BLaER1 (cell line): ENCODE data around the gene MIPOL1.
"Not testable (repeated sequence)": the region's sequence is repeated elsewhere in the genome, so short reads cannot be mapped to it uniquely, and the experiment has no call there.

Experiments used
- H3K27ac ChIP-seq: shearing (Covaris generic); formaldehyde crosslinking; 2 replicates; pipeline ENCODE4 v1.8.1; 2022
- H3K27me3 ChIP-seq: shearing (Covaris generic); formaldehyde crosslinking; 2 replicates; pipeline ENCODE4 v1.8.1; 2022
- H3K36me3 ChIP-seq: shearing (Covaris generic); formaldehyde crosslinking; 2 replicates; pipeline ENCODE4 v1.8.1; 2022
- H3K4me1 ChIP-seq: shearing (Covaris generic); formaldehyde crosslinking; 2 replicates; pipeline ENCODE4 v1.8.1; 2022
- H3K4me2 ChIP-seq: shearing (Covaris generic); formaldehyde crosslinking; 2 replicates; pipeline ENCODE4 v1.8.1; 2022
- H3K4me3 ChIP-seq: shearing (Covaris generic); formaldehyde crosslinking; 2 replicates; pipeline ENCODE4 v1.8.1; 2022
- H3K9ac ChIP-seq: shearing (Covaris generic); formaldehyde crosslinking; 2 replicates; pipeline ENCODE4 v1.8.1; 2022
- H3K9me3 ChIP-seq: shearing (Covaris generic); formaldehyde crosslinking; 2 replicates; pipeline ENCODE4 v1.8.1; 2022
- H4K20me1 ChIP-seq: shearing (Covaris generic); formaldehyde crosslinking; 2 replicates; pipeline ENCODE4 v1.8.1; 2022
- Cebpa-rat ChIP-seq: shearing (Covaris generic); IDR thresholded peaks from 2 replicates; pipeline ENCODE4 v1.8.1; 2022

Gene MIPOL1

GRCh38 chr14:37545174-37545573 is 347.4 kb downstream of the MIPOL1 start:
- no peaks in the 10 kb centered on the region for H3K36me3 ChIP-seq
- no peak overlapping the region for H3K27ac ChIP-seq
- H3K4me1 ChIP-seq, result no peaks in the 10 kb centered on the region
- no peak overlapping the region for H3K4me3 ChIP-seq
- H3K9me3 ChIP-seq, result no peaks in the 10 kb centered on the region
- H3K9ac ChIP-seq, result no peak overlapping the region
- H4K20me1 ChIP-seq, result no peaks in the 10 kb centered on the region
- H3K4me2 ChIP-seq, result no peak overlapping the region
- TF ChIP-seq Cebpa-rat, result no peak
- H3K27me3 ChIP-seq, result no peaks in the 10 kb centered on the region

- Histone ChIP-seq H3K36me3 (no peaks in the 10 kb centered on the region), H3K27ac (no peak overlapping the region), H3K4me2 (no peak overlapping the region), H3K9ac (no peak overlapping the region), H3K4me3 (no peak overlapping the region), H3K9me3 (no peaks in the 10 kb centered on the region), H3K4me1 (no peaks in the 10 kb centered on the region), H3K27me3 (no peaks in the 10 kb centered on the region), H4K20me1 (no peaks in the 10 kb centered on the region)
- no peak for TF ChIP-seq Cebpa-rat
Measured at GRCh38 chr14:37546621-37547447, 349.1 kb downstream of the MIPOL1 start.

GRCh38 chr14:37550511-37550910 is 352.8 kb downstream of the MIPOL1 start:
- peaks cover 10% of the 10 kb centered on the region; the same call in 1 of the 2 replicates for H3K4me1 ChIP-seq
- no peak for TF ChIP-seq Cebpa-rat
- H3K36me3 ChIP-seq, result no peaks in the 10 kb centered on the region
- no peaks in the 10 kb centered on the region for H3K27me3 ChIP-seq
- H4K20me1 ChIP-seq, result no peaks in the 10 kb centered on the region
- no peak overlapping the region for H3K4me3 ChIP-seq
- H3K27ac ChIP-seq, result no peak overlapping the region
- H3K9ac ChIP-seq, result no peak overlapping the region
- H3K9me3 ChIP-seq, result peaks cover 12% of the 10 kb centered on the region
- no peak overlapping the region for H3K4me2 ChIP-seq

- peaks cover 10% of the 10 kb centered on the region; the same call in 1 of the 2 replicates for H3K4me1 ChIP-seq
- H3K36me3 ChIP-seq, result no peaks in the 10 kb centered on the region
- peaks cover 15% of the 10 kb centered on the region for H3K9me3 ChIP-seq
- no peak overlapping the region for H3K27ac ChIP-seq
- no peaks in the 10 kb centered on the region for H3K27me3 ChIP-seq
- H3K4me2 ChIP-seq, result no peak overlapping the region
- no peak overlapping the region for H3K4me3 ChIP-seq
- H4K20me1 ChIP-seq, result no peaks in the 10 kb centered on the region
- H3K9ac ChIP-seq, result no peak overlapping the region
- no peak for TF ChIP-seq Cebpa-rat
Measured at GRCh38 chr14:37551119-37551518, 353.4 kb downstream of the MIPOL1 start.

GRCh38 chr14:37553935-37554550 is 356.3 kb downstream of the MIPOL1 start:
- H3K36me3 ChIP-seq, result no peaks in the 10 kb centered on the region
- H4K20me1 ChIP-seq, result no peaks in the 10 kb centered on the region
- H3K27ac ChIP-seq, result no peak overlapping the region
- peaks cover 10% of the 10 kb centered on the region; the same call in 1 of the 2 replicates for H3K4me1 ChIP-seq
- no peaks in the 10 kb centered on the region for H3K27me3 ChIP-seq
- H3K4me3 ChIP-seq, result no peak overlapping the region
- no peak for TF ChIP-seq Cebpa-rat
- no peak overlapping the region for H3K9ac ChIP-seq
- H3K9me3 ChIP-seq, result peaks cover 27% of the 10 kb centered on the region
- no peak overlapping the region for H3K4me2 ChIP-seq

- H4K20me1 ChIP-seq, H3K4me2 ChIP-seq, H3K36me3 ChIP-seq: not testable (repeated sequence)
Measured at GRCh38 chr14:37555596-37555995, 357.9 kb downstream of the MIPOL1 start.

GRCh38 chr14:37558740-37559139 is 361.0 kb downstream of the MIPOL1 start:
- no peak for TF ChIP-seq Cebpa-rat
- Histone ChIP-seq H3K27me3 (no peaks in the 10 kb centered on the region), H3K27ac (no peak overlapping the region)

More at GRCh38 chr14:37555596-37555995, 357.9 kb downstream of the MIPOL1 start:
- H3K27ac ChIP-seq, H3K9ac ChIP-seq, H3K4me3 ChIP-seq, H3K27me3 ChIP-seq: not testable (repeated sequence)
- Histone ChIP-seq H3K4me1 (peaks cover 10% of the 10 kb centered on the region; the same call in 1 of the 2 replicates), H3K9me3 (peaks cover 27% of the 10 kb centered on the region)

GRCh38 chr14:37559386-37559785 is 361.6 kb downstream of the MIPOL1 start:
- no peaks in the 10 kb centered on the region for H3K27me3 ChIP-seq
- H3K4me3 ChIP-seq, result no peak overlapping the region
- H3K9me3 ChIP-seq, result peaks cover 17% of the 10 kb centered on the region; the same call in 1 of the 2 replicates
- no peaks in the 10 kb centered on the region for H4K20me1 ChIP-seq
- H3K9ac ChIP-seq, result no peak overlapping the region
- TF ChIP-seq Cebpa-rat, result no peak
- no peaks in the 10 kb centered on the region for H3K4me1 ChIP-seq
- no peaks in the 10 kb centered on the region for H3K36me3 ChIP-seq
- H3K4me2 ChIP-seq, result no peak overlapping the region
- no peak overlapping the region for H3K27ac ChIP-seq

More at GRCh38 chr14:37558740-37559139, 361.0 kb downstream of the MIPOL1 start:
- Histone ChIP-seq H3K4me1 (peaks cover 5% of the 10 kb centered on the region; the same call in 1 of the 2 replicates), H3K9ac (no peak overlapping the region), H3K36me3 (no peaks in the 10 kb centered on the region), H3K4me3 (no peak overlapping the region), H3K4me2 (no peak overlapping the region), H3K9me3 (peaks cover 21% of the 10 kb centered on the region), H4K20me1 (no peaks in the 10 kb centered on the region)

GRCh38 chr14:37563189-37563588 is 365.5 kb downstream of the MIPOL1 start:
- H3K9ac ChIP-seq, result no peak overlapping the region
- no peak overlapping the region for H3K4me2 ChIP-seq
- no peak overlapping the region for H3K4me3 ChIP-seq
- no peaks in the 10 kb centered on the region for H3K4me1 ChIP-seq
- no peak for TF ChIP-seq Cebpa-rat
- no peak overlapping the region for H3K27ac ChIP-seq
- no peaks in the 10 kb centered on the region for H4K20me1 ChIP-seq
- no peaks in the 10 kb centered on the region for H3K36me3 ChIP-seq
- H3K9me3 ChIP-seq, result no peaks in the 10 kb centered on the region
- no peaks in the 10 kb centered on the region for H3K27me3 ChIP-seq

- H3K4me3 ChIP-seq, result no peak overlapping the region
- H3K9me3 ChIP-seq, result no peaks in the 10 kb centered on the region
- no peak overlapping the region for H3K9ac ChIP-seq
- no peak overlapping the region for H3K27ac ChIP-seq
- no peaks in the 10 kb centered on the region for H3K27me3 ChIP-seq
- no peak overlapping the region for H3K4me2 ChIP-seq
- H3K4me1 ChIP-seq, result no peaks in the 10 kb centered on the region
- no peaks in the 10 kb centered on the region for H3K36me3 ChIP-seq
- TF ChIP-seq Cebpa-rat, result no peak
- H4K20me1 ChIP-seq, result no peaks in the 10 kb centered on the region
Measured at GRCh38 chr14:37565550-37565949, 367.8 kb downstream of the MIPOL1 start.
